22Rv1 (cell line): ENCODE results near the gene SAMSN1.

Experiments
- ZFX ChIP-seq: fragments of 450-650 bp; IDR thresholded peaks from 2 replicates; pipeline ENCODE4 v1.6.1; 2017; ENCODE audit warnings: antibody characterized with exemption, borderline replicate concordance
- TF ChIP-seq, protein P1 (sequence below): fragments of 450-650 bp; IDR thresholded peaks from 2 replicates; pipeline ENCODE4 v1.5.1; 2017; ENCODE audit warnings: mild to moderate bottlenecking

- TF ChIP-seq, protein P1, sequence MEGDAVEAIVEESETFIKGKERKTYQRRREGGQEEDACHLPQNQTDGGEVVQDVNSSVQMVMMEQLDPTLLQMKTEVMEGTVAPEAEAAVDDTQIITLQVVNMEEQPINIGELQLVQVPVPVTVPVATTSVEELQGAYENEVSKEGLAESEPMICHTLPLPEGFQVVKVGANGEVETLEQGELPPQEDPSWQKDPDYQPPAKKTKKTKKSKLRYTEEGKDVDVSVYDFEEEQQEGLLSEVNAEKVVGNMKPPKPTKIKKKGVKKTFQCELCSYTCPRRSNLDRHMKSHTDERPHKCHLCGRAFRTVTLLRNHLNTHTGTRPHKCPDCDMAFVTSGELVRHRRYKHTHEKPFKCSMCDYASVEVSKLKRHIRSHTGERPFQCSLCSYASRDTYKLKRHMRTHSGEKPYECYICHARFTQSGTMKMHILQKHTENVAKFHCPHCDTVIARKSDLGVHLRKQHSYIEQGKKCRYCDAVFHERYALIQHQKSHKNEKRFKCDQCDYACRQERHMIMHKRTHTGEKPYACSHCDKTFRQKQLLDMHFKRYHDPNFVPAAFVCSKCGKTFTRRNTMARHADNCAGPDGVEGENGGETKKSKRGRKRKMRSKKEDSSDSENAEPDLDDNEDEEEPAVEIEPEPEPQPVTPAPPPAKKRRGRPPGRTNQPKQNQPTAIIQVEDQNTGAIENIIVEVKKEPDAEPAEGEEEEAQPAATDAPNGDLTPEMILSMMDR = no peak
- no peak for TF ChIP-seq ZFX
Measured at GRCh38 chr21:14484188-14485009, 61.7 kb downstream of the SAMSN1 start.
